Lung (tissue), 12 donors: ENCODE results near the gene TACR1. TPM values are rescaled to one million over a fixed set of nuclear protein-coding genes. Genes with fewer than 3 reads are reported as not detected.
A peak's percentile ranks its signal among the peaks of the same experiment; 100 is the strongest.

Experiments used
- ATAC-seq: fragments of 200-7000 bp; cut with Tn5 transposase; one replicate; pipeline ENCODE4 v1.9.1; 2020; ENCODE audit warnings: moderate number of reproducible peaks; ENCODE audit not compliant: insufficient read depth, low FRiP score
- DNase-seq, 3 donors: peaks; one replicate each; pipeline ENCODE4 v3.0.0-alpha.2; 2013 to 2017
- H3K27ac ChIP-seq, 2 donors: one replicate each; pipeline ENCODE4 v1.5.1; 2013; ENCODE audit warnings: mild to moderate bottlenecking in 2 of 2, moderate library complexity in 2 of 2, control low read depth in 1 of 2, inconsistent platforms in 1 of 2, low read depth in 1 of 2, low read length in 1 of 2
- H3K27me3 ChIP-seq, 3 donors: one replicate each; pipeline ENCODE4 v1.5.1; 2013; ENCODE audit warnings: low read length in 2 of 3; ENCODE audit not compliant: control insufficient read depth in 3 of 3, insufficient read depth in 3 of 3
- H3K36me3 ChIP-seq, 4 donors: one replicate each; pipeline ENCODE4 v1.5.1; 2013; ENCODE audit warnings: low read length in 4 of 4, mild to moderate bottlenecking in 1 of 4, moderate library complexity in 1 of 4; ENCODE audit not compliant: control insufficient read depth in 4 of 4, insufficient read depth in 4 of 4
- H3K4me1 ChIP-seq, 5 donors: one replicate each; pipeline ENCODE4 v1.5.1; 2013; ENCODE audit warnings: low read length in 5 of 5, mild to moderate bottlenecking in 2 of 5, moderate library complexity in 1 of 5; ENCODE audit not compliant: control insufficient read depth in 5 of 5, insufficient read depth in 5 of 5
- H3K4me3 ChIP-seq: one replicate; pipeline ENCODE4 v1.5.1; 2013; ENCODE audit warnings: mild to moderate bottlenecking, control low read depth, moderate library complexity
- H3K9ac ChIP-seq, 2 donors: one replicate each; pipeline ENCODE4 v1.5.1; 2013; ENCODE audit warnings: low read length in 2 of 2, control low read depth in 1 of 2; ENCODE audit not compliant: insufficient read depth in 1 of 2
- H3K9me3 ChIP-seq, 4 donors: one replicate each; pipeline ENCODE4 v1.5.1; 2013; ENCODE audit warnings: low read length in 3 of 4, mild to moderate bottlenecking in 1 of 4, moderate library complexity in 1 of 4; ENCODE audit not compliant: control insufficient read depth in 4 of 4, insufficient read depth in 3 of 4
- WGBS, 2 donors: extraction: QIAGEN DNeasy Blood & Tissue Kit; methylation state at CpG; one replicate each; pipeline ENCODE4 v1.1.7; 2013; 5-methylcytosine and 5-hydroxymethylcytosine counted together
- polyA plus RNA-seq, 2 donors: library from polyadenylated mRNA; stranded (reverse); fragments of 200-250 nt; gene quantifications; one replicate each; pipeline ENCODE4 v1.2.1, GENCODE V29; 2013
- total RNA-seq, 2 donors: library from RNA; depleted of rRNA in 1 of 2; stranded (reverse); fragments of >200 nt in 1 of 2; gene quantifications; one replicate each; pipeline ENCODE4 v1.2.1, GENCODE V29; 2014 to 2021
- TF ChIP-seq, protein P1 (sequence below): IDR thresholded peaks from 2 replicates; pipeline ENCODE4 v1.5.1; 2012; ENCODE audit warnings: mild to moderate bottlenecking; ENCODE audit errors: control extremely low read depth, extremely low read depth
- donor health status: control.
- donor health status: control.
- donor health status: Bipolar disorder and iron deficiency.
- donor health status: healthy.
- donor health status: DM: yes; HTN: yes; CAD: no.

Gene TACR1
- total and polyA plus RNA-seq, 4 donors = 0.33 to 1.6 (median 0.59) TPM

DNA sequence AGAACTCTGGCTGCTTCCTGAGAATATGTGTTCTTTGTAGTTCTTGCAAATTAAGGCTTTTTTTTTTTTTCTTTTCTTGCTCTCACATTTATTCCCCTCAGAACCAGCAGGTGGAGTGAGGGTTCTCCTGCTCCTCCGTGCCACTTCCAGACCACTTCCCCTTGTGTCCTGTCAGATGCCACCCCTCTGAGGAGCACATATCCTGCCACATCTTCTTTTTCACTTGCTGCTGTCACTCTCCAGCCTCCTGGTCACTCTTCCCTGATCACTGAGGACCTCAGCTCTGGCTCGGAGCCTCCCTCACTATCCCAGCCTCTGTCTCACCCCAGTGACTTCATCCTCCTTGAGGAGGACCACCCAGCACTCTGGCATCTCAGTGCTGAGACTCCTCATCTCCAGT, 100.5 kb downstream of the TACR1 start:
- Histone ChIP-seq H3K9me3 (peaks cover 0 to 4% (median 1%) of the 10 kb centered on the region in 4 donors), H3K4me1 (peaks cover 0 to 2% (median 0%) of the 10 kb centered on the region in 5 donors), H3K36me3 (no peaks in the 10 kb centered on the region), H3K4me3 (no peak overlapping the region), H3K27ac (no peak overlapping the region), H3K9ac (no peak overlapping the region), H3K27me3 (no peaks in the 10 kb centered on the region)
- ATAC-seq = no peak
- TF ChIP-seq, protein P1, sequence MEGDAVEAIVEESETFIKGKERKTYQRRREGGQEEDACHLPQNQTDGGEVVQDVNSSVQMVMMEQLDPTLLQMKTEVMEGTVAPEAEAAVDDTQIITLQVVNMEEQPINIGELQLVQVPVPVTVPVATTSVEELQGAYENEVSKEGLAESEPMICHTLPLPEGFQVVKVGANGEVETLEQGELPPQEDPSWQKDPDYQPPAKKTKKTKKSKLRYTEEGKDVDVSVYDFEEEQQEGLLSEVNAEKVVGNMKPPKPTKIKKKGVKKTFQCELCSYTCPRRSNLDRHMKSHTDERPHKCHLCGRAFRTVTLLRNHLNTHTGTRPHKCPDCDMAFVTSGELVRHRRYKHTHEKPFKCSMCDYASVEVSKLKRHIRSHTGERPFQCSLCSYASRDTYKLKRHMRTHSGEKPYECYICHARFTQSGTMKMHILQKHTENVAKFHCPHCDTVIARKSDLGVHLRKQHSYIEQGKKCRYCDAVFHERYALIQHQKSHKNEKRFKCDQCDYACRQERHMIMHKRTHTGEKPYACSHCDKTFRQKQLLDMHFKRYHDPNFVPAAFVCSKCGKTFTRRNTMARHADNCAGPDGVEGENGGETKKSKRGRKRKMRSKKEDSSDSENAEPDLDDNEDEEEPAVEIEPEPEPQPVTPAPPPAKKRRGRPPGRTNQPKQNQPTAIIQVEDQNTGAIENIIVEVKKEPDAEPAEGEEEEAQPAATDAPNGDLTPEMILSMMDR = no peak
- WGBS, 2 donors = 40 to 42% methylated on average over 2 of the region's 2 CpGs
- peak; percentile 26 to 64 (median 39) for DNase-seq

- Histone ChIP-seq H3K36me3 (no peaks in the 10 kb centered on the region), H3K9ac (no peak overlapping the region), H3K9me3 (peaks cover 0 to 4% (median 1%) of the 10 kb centered on the region in 4 donors), H3K4me1 (peaks cover 0 to 2% (median 0%) of the 10 kb centered on the region in 5 donors), H3K27ac (no peak overlapping the region), H3K27me3 (no peaks in the 10 kb centered on the region), H3K4me3 (no peak overlapping the region)
- TF ChIP-seq, protein P1 = no peak
- no peak for DNase-seq
- WGBS, 2 donors = 86 to 92% methylated on average over 1 of the region's 1 CpG
- ATAC-seq = no peak
Measured at GRCh38 chr2:75097831-75098230, 101.5 kb downstream of the TACR1 start.

GRCh38 chr2:75094405-75094804, 104.9 kb downstream of the TACR1 start:
- Histone ChIP-seq H3K27ac (no peak overlapping the region), H3K4me1 (peaks cover 0 to 2% (median 0%) of the 10 kb centered on the region in 5 donors), H3K36me3 (no peaks in the 10 kb centered on the region), H3K4me3 (no peak overlapping the region), H3K9ac (no peak overlapping the region), H3K27me3 (no peaks in the 10 kb centered on the region), H3K9me3 (peaks cover 0 to 2% (median 0%) of the 10 kb centered on the region in 4 donors)
- DNase-seq (no peak), ATAC-seq (no peak)
- 95 to 97% methylated on average over 1 of the region's 1 CpG for WGBS, 2 donors
- TF ChIP-seq, protein P1 = no peak
